ENCODE results near the gene CLCN6. TPM values are rescaled to one million over a fixed set of nuclear protein-coding genes. Genes with fewer than 3 reads are reported as not detected.

CLCN6 gene
- total RNA-seq, 3 donors from 2014 or later = 14.6 to 21.1 (median 16.7) TPM

Other genes starting within 250 kb of the CLCN6 start
- 10 to 100 TPM in 2 of 3 donors, 1 to 10 TPM in 1; 1.3 to 49.3 (median 40.6) TPM for gene FBXO2, start 151.8 kb upstream of the CLCN6 start, total RNA-seq
- 10 to 100 TPM; 14.1 to 32.1 (median 31.3) TPM for gene FBXO44, start 151.3 kb upstream of the CLCN6 start, total RNA-seq
- 10 to 100 TPM; 10.2 to 17.0 (median 16.5) TPM for gene FBXO6, start 142.0 kb upstream of the CLCN6 start, total RNA-seq
- 10 to 100 TPM; 31.8 to 58.7 (median 47.7) TPM for gene MAD2L2, start 125.0 kb upstream of the CLCN6 start, total RNA-seq
- gene DRAXIN, start 114.5 kb upstream of the CLCN6 start, total RNA-seq = under 1 TPM; under 0.01 to 0.15 (median under 0.01) TPM
- gene AGTRAP, start 70.1 kb upstream of the CLCN6 start, total RNA-seq = 10 to 100 TPM; 61.9 to 74.7 (median 66.4) TPM
- 1 to 10 TPM in 1 of 3 donors, not detected in 2; 1.3 TPM for gene C1orf167, start 44.0 kb upstream of the CLCN6 start, total RNA-seq
- gene MTHFR, start 227 bp upstream of the CLCN6 start, total RNA-seq = 10 to 100 TPM; 24.6 to 42.0 (median 30.0) TPM
- gene NPPA, start 41.6 kb downstream of the CLCN6 start, total RNA-seq = under 1 TPM in 1 of 3 donors, not detected in 2; 0.66 TPM
- not detected for gene NPPB, start 52.8 kb downstream of the CLCN6 start, total RNA-seq
- 10 to 100 TPM; 40.3 to 62.7 (median 51.4) TPM for gene KIAA2013, start 120.2 kb downstream of the CLCN6 start, total RNA-seq
- gene PLOD1, start 128.5 kb downstream of the CLCN6 start, total RNA-seq = 10 to 100 TPM; 45.9 to 86.1 (median 57.5) TPM
- 10 to 100 TPM; 51.4 to 64.9 (median 62.1) TPM for gene MFN2, start 174.3 kb downstream of the CLCN6 start, total RNA-seq
- 10 to 100 TPM; 29.0 to 34.4 (median 33.8) TPM for gene MIIP, start 213.3 kb downstream of the CLCN6 start, total RNA-seq